Measurements from ENCODE around the gene ZNF236. TPM values are rescaled to one million over a fixed set of nuclear protein-coding genes. Genes with fewer than 3 reads are reported as not detected.

The ZNF236 gene
- total and polyA plus RNA-seq, 11 donors = 1.9 to 17.0 (median 10.4) TPM

- Histone ChIP-seq H3K27me3 (no peaks in the 10 kb centered on the region), H3K4me1 (peaks cover 0 to 10% (median 0%) of the 10 kb centered on the region in 12 donors), H3K36me3 (no peaks in the 10 kb centered on the region), H3K9me3 (peaks cover 0 to 2% (median 0%) of the 10 kb centered on the region in 12 donors), H3K27ac (no peak overlapping the region), H3K4me3 (no peak overlapping the region)
- intact Hi-C loops (cut with DNase I) = no loop called here
- 94 to 99% (median 96%) methylated on average over 6 of the region's 6 CpGs for WGBS, 4 donors
- no peak for TF ChIP-seq CTCF (IDR thresholded peaks at IDR 0.05)
- TF ChIP-seq POLR2A (IDR thresholded peaks at IDR 0.05) = no peak
- DNase-seq = no peak
- ATAC-seq = no peak
These were observed 14.7 kb downstream of the ZNF236 start for GRCh38 chr18:76837071-76837470.

GRCh38 chr18:76838182-76838581 lies 15.8 kb downstream of the ZNF236 start:
- ATAC-seq (no peak), DNase-seq (no peak)
- Histone ChIP-seq H3K36me3 (no peaks in the 10 kb centered on the region), H3K27ac (peak overlapping the region in 1 of 12 donors; percentile 13), H3K4me1 (peaks cover 0 to 10% (median 0%) of the 10 kb centered on the region in 12 donors), H3K9me3 (no peaks in the 10 kb centered on the region), H3K27me3 (no peaks in the 10 kb centered on the region), H3K4me3 (no peak overlapping the region)
- WGBS, 4 donors = 57 to 72% (median 67%) methylated on average over 3 of the region's 3 CpGs
- TF ChIP-seq POLR2A (IDR thresholded peaks at IDR 0.05) (no peak), CTCF (IDR thresholded peaks at IDR 0.05) (no peak)
- intact Hi-C loops (cut with DNase I) = no loop called here

DNA sequence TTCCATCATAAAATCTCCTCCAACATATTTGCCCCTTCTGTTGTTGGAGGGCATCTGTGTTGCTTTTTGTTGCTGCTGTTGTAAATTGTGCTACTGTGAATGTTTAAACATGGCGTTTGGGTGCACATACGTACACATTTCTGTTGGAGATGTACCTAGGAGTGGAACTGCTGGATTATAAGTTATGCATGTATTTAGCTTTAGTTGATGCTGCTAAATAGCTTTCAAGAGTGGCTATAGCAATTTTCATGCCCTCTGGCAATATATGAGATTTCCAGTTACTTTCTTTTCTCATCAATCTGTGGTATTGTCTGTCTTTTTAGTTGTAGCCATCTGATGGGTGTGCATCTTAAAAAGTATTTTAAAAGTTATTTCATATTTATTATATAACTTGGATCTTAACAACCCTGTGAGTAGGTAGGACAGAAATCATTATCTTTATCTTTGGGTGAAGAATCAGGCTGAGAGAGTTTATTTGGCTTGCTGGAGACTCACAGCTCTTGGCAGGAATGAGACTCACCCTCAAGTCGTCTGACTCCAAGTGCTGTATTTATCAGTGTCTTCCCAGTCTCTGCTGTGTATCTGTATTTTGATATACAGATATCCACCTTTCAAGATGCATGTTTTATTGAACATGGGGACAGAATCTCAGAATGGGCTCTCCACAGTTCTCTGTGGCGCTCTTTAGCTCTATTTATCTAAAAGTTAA lies 16.9 kb downstream of the ZNF236 start:
- Histone ChIP-seq H3K27me3 (no peaks in the 10 kb centered on the region), H3K9me3 (no peaks in the 10 kb centered on the region), H3K36me3 (no peaks in the 10 kb centered on the region), H3K4me1 (peaks cover 0 to 10% (median 0%) of the 10 kb centered on the region in 12 donors), H3K27ac (peak overlapping the region in 1 of 12 donors; percentile 13), H3K4me3 (no peak overlapping the region)
- DNase-seq (no peak), ATAC-seq (no peak)
- WGBS, 4 donors = 71 to 80% (median 73%) methylated on average over 4 of the region's 4 CpGs
- intact Hi-C loops (cut with DNase I) = no loop called here
- no peak for TF ChIP-seq POLR2A (IDR thresholded peaks at IDR 0.05)

GRCh38 chr18:76842837-76843530 lies 20.6 kb downstream of the ZNF236 start:
- no peaks in the 10 kb centered on the region for H3K36me3 ChIP-seq
- no peak overlapping the region for H3K27ac ChIP-seq
- WGBS, 4 donors = 77 to 83% (median 81%) methylated on average over 6 of the region's 6 CpGs
- no peak for TF ChIP-seq CTCF (IDR thresholded peaks at IDR 0.05)
- no peak for TF ChIP-seq POLR2A (IDR thresholded peaks at IDR 0.05)
- no peaks in the 10 kb centered on the region for H3K9me3 ChIP-seq
- no peak for ATAC-seq
- peaks cover 0 to 10% (median 0%) of the 10 kb centered on the region in 12 donors for H3K4me1 ChIP-seq
- H3K27me3 ChIP-seq = no peaks in the 10 kb centered on the region
- H3K4me3 ChIP-seq = no peak overlapping the region
- no peak for DNase-seq
- intact Hi-C loops (cut with DNase I) = no loop called here
